Activated T-cell treated with anti-CD3 and anti-CD28 coated beads for 1 hour (primary cell): Measurements from ENCODE around the gene NME4.
"Not testable (repeated sequence)": the region's sequence is repeated elsewhere in the genome, so short reads cannot be mapped to it uniquely, and the experiment has no call there.

Experiments used
- DNase-seq: peaks from one replicate; pipeline ENCODE4 v3.0.0-alpha.2; 2020; ENCODE audit warnings: low read depth

Gene NME4

DNA sequence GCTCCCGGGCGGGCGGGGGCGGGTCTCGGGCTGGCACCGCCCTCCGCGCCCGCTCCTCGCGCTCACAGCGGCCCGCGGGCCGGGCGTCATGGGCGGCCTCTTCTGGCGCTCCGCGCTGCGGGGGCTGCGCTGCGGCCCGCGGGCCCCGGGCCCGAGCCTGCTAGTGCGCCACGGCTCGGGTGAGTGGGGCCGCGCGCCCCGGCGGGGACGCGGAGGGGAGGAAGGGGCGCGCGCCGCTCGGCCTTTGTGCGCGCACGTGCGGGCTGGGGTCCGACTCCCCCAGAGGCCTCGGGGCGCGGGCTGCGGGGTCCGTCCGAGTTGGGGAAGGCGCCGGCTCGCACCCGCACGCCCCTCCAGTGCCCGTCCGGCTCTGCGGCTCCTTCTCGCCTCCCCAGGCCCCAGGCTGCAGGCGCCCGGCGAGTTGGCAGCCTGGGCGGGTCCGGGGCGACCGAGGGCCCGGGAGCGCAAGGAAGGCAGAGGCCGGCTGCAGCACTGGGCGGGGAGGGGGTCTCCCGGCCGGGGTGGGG lies at the start of gene NME4:
NME4 (plus strand) TSS at position 65 of the 527 bp plus-strand sequence; CDS start at position 89, 24 bp downstream.
- no peak for DNase-seq

DNA sequence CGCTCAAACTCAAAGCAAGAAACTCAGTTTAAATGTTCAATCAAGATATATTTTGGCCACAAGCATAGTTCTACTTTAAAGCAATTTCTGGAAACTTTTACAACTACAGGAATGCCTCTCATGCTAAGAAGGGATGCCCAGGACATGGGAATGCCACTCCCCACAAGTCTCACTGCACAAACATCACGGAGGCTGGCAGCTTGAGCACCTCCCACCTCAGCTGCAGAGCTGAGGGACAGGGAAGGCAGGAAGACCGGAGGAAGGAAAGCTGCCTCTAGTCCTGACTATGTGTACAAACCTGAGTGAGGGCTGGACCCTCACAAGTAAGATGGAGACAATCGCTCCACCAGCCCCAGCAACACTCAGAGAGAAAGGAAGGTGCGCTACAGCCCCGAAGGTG lies 49.8 kb upstream of the NME4 start:
- no peak for DNase-seq

DNA sequence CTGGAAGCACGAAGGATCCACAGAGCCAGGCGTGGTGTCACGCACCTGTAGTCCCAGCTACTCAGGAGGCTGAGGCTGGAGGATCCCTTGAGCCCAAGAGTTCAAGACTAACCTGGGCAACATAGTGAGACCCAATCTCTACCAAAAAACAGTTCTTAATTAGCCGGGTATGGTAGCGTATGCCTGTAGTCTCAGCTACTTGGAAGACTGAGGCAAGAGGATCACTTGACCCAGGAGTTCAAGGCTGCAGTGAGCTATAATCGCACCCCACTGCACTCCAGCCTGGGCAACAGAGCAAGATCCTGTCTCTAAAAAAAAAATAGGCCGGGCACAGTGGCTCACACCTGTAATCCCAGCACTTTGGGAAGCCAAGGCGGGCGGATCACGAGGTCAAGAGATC lies 48.5 kb upstream of the NME4 start:
- not testable (repeated sequence) for DNase-seq

DNA sequence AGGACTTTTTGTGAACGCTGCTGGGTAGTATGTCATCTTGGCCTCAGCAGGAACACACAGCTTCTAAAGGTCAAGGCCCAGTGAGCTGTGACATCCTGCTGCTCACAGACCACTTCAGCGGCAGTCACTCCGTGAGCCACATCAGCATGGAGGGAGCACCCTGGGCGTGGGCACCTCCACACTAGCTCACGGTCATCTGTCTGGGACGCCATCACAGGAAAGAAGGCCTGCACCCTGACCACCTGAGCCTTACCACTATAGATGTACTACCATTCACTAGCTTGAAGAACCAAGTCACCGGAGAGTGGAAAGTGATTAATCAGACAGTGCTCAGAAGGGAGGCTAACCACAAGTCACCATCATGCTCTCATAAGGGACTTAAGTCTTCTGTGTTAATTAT lies 47.8 kb upstream of the NME4 start:
- DNase-seq, result no peak

DNA sequence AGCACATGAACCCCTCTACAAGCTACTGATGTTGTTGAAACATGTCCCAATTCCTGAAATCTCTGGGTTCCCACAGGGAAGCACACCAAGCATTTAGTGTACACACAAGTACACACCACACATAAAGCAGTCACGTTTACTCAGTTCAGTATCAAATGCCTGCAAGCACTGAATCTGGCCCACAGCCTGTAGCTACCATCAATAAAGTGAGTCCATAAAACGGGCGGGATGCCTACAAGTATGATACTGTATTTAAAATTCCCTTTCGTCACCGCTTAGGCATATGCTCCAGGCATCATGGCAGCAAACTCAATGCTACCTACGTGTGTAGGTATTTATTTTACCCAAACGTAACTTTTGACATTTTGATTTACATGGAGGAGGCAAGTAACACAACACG lies 46.8 kb upstream of the NME4 start:
- no peak for DNase-seq

DNA sequence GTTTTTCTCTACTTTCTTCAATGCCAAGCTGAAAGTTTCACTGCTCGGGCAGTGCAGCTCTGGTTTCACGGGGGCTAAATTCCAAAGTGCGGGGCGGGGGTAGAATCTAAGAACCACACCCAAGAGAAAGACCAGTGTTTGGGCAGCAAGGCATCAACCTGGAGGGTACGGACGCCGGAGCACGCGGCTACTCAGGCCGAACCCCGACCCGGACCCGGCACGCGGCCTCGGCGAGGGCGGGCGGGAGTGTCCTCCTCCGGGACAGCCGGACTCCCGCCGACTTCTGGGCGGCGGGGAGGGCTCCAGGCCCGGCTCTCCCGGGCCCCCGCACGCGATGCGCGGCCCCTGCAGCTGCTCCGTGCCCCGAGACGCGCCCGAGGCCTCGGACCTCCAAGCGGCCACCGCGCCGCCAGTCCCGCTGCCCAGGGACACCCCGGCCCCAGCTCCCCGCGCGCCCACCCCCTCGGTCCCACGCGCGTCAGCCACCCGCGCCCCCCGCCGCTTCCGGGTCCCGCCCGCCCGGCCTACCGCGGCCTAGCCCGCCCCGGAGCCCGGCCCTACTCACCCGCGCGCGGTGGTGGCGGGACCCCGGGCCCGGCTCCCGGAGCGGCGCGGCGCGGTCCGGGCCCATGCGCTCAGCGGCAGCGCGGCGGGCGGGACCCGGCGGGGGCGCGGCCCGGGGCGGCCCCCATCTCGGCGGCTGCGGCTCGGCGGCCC lies 45.0 kb upstream of the NME4 start:
- DNase-seq, result no peak

DNA sequence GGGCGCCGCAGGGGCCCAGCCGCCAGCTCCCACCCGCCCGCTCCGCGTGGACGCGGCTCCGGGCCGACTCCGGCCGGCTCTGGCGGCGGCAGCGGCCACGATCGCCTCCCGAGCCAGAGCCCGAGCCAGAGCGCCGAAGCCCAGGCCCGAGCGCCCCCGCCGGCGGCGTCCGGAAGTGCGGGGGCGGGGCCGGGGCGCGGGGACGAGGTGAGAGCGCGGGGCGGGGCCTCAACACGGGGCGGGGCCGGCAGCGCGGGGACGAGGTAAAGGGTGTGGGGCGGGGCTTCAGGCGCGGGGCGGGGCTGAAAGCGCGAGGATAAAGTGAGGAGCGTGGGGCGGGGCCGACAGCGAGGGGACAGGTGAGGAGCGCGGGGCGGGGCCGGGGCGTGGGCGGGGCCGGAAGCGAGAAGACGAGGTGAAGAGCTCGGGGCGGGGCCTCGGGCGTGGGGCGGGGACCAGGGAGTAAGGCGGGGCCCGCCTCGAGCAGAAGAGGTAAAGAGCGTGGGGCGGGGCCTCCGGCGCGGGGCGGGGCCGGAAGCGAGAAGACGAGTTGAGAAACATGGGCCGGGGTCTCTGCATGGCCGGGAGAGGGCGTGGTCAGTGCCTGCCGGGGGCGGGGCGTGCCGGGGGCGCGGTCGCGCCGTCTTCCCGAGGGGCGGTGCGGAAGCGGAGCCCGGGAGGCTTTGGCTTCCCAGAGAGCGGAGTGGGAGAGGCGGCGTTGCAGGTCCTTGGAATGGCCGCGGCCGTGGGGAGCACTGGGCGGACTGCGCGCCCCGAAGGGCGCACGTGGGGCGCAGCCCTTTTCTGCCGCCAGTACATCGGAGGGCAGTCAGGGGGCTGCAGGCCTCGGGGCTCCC lies 44.2 kb upstream of the NME4 start, which contains the start of gene AXIN1:
AXIN1 (minus strand) TSS at position 177 of the 857 bp plus-strand sequence. CDS start 5,698 bp downstream, outside the sequence.
- peak; percentile 100 for DNase-seq

DNA sequence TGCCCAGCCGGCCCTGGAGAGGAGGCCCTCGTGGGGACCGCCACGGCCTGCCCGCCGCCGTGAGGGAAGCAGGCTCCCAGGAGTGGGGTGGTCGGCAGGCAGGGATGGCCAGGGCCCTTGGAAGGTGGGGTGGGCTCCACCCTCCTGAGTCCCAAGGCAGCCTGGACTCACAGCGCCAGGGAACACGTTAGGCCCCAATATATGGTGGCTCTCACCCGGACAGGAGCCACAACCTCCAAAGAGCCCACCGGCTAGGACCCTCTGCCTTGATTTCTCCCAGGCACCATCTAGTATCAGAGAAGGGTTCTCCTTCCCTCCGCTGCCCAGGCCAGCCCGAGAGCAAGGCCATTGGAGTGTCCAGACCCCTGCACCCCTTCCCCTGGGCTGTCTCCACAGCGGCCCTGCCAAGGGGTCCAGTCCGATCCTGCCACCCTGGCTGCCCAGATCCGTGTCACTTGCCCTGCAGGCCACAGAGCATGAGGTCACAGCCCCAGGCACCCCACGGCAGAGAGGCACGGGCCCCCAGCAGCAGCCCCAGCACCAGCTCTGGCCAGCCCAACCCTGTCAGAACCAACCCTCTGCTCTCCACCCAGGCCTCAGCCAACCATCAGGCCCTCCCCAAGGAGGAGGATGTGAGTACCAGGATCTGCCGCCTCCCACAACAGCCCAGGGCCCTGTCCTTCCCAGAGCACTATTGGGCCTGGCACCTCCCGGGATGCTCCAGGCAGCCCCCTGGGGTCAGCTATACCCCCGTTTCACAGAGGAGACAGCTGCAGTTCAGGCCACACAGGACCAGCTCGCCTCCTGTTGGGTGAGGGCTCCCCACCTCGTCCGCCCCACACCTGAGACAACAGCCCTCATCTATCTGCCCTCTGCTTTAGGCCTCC lies 43.4 kb upstream of the NME4 start:
- DNase-seq, result no peak

DNA sequence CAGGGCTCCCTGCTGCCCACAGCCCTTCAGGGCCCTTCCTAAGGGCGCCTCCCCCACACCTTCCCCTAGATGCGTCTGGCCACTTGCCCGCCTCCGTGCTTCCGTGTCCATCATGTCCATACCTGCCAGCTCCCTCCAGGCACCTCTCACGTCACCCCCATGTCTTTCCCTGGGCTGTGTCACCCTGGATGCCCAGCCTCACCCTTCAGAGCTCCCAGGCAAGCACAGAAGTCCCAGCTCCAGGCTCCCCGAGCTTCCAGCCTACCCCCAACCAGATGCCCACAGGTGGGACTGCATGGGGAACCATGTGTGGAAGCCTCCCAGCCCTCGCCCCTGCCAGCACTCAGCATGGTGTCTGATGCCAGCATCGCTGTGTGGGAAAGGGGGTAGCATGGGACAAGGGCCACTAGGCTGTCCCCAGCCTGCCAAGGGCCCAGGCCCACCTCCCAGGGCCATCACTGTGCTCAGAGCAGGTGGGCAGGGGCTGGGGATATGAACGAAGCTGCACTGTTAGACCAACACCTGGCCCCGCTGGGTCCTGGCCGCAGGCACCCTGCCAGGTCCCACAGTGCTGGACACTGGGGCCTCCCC lies 42.6 kb upstream of the NME4 start:
- DNase-seq, result no peak

DNA sequence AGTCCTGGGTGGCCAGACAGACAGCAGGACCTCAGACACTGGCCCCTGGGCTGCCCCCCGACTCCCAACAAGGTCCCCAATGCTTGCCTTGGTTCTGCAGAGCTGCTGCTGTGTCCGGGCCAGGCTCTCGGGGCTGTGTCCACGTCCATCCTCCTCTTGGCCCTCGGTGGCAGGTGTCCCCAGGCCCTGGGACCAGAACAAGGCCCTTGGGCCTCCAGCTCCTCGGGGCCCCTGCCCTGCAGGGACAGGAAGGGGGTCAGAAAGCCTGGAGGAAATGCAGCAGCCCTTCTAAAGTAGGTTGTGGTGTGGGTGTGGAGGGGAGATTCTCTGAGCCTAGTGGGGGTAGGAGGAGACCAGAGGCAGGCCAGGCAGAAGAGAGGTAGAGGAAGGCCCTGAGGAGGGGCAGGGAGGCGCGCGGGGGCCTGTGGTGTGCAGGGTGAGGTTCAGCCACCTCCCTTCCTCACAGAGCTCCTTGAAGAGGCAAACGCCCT lies 42.0 kb upstream of the NME4 start:
- DNase-seq, result peak; percentile 43

DNA sequence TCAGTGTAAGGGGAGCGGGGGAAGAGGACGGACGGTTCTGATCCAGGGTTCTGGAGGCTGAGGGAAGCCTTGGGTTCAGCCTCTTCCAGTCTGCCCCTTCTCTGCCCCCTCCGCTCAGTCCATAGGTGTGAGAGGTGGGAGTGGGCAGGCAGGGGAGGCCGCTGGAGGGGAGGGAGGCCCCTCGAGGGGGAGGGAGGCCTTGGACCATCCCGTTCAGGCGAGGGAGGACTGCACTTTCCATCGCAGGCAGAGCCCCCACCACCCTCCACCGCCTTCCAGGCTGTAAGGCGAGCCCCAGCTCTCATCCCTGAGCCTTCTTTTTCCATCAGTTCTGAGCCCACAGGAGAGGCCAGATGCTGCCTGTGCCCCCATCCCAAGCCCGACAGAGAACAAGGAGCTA lies 40.3 kb upstream of the NME4 start:
- DNase-seq, result no peak

DNA sequence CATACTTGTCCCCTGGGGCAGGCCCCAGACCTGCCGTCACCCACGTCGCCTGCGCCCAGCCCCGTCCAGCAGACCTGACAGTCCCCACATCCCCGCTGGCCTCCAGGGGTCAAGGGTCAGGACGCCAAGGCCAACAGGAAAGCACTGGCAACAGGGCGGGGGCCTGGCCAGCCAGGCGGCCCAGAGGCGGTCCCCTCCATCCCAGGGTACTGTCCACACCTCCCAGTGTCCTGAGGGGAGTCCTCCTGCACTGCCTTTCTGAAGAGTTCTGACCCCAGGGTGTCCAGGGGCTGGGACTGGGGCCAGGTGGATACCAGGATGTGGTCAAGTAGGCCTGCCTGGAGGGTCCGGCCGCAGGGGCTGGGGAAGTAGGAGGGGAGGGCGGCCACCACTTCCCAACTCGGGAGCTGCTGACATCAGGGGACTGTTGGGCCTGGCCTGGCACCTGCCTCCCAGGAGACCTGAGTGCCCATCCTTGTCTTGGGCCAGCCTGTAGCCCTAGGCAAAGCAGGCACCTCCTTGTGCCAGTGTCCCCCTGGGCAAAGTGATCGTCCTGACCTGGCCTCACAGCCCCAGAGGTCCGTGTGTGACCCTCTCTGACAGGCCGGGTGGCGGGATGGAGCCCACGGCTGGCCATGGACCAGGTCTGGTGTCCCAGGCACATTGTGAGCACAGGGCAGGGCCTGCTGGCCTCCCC lies 37.8 kb upstream of the NME4 start:
- no peak for DNase-seq

DNA sequence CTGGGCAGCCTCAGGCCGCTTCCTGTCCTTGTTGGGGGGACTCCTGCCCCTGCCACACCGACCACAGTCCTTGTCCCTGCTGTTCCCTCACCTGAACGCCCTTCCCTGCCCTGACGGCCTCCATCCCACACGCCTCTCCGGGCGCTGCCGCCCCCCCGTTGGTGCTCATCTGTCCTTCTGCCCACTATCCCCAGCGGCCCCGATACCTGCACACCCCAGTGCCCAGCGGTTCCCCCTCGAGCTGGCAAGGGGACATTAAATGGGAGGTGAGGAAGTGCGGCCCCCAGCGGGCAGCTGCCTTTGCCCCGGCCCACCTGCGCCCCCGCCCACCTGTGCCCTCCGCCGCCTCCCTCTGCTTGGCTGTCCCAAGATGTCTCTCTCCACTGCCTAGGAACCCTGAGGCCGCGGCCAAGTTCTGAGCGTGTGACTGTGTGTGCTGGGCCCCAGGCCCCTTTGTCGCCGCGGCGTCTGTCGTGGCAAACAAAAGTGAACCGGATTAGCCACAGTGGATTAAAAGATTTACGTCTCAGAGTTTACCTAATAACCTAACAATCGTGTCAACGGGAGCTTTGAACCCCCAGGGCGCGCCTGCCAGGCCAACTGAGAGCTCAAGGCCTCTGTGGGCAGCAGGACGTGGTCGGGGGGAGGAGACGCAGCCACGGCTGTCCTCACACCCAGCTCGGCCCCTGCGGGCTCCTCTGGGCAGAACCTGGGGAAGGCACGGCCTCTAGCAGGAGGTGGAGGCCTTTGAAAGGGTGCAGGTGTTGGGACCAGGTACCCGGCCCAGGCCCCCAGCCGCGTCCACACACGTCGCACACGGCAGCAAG lies 36.9 kb upstream of the NME4 start:
- no peak for DNase-seq

DNA sequence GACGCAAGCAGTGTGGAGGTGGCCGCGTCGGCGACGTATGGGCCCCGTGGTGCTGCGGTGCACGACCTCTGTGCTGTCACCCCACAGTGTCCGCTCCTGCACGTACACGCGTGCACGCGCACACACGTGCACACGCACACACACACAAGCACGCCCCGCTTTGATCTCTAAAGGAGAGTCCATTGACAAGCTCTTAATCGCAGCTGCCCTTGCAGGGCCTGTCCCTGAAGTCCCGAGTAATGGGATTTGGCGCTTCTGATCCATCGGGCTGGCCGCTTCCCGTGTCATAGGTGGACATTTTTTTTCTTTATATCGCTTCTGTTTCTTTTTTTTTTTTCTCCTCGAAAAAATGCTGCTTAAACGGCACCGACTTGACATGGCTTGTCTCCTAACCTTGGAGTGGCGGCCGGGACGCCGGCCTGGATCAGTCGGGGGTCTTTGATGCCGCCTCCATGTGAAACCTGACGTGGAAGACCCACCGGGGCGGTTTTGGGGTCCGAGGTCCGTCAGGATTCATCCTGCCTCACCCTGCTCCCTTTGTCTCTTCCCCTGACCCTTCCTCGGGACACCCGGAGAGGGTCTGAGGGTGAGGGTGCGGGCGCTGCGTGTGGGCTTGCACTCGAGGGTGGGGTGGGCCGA lies 36.2 kb upstream of the NME4 start:
- DNase-seq, result no peak

DNA sequence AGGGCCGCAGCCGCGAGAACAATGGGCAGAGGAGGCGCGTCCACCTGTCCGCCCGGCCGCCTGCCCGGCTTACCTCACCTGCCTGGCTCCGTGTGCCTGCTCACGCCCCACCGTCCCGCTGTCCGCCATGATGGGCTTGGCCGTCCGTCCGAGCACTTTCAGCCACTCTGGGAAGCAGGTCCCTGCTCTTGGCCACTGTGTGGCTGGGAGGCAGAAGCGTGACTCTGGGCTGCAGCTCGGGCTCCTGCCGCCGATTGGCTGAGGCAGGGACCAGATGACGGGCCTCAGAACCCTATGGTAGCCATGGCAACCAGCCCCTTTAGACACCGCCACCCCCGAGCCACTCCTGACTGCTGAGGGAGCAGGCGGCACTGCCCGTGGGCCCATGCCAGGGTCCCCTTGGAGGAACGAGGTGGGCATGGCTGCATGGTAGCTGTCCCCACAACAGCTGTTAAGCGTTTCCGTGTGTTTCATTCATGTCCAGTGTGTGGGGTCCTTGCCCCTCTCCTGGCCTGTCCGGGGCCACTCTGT lies 35.6 kb upstream of the NME4 start:
- DNase-seq, result no peak

DNA sequence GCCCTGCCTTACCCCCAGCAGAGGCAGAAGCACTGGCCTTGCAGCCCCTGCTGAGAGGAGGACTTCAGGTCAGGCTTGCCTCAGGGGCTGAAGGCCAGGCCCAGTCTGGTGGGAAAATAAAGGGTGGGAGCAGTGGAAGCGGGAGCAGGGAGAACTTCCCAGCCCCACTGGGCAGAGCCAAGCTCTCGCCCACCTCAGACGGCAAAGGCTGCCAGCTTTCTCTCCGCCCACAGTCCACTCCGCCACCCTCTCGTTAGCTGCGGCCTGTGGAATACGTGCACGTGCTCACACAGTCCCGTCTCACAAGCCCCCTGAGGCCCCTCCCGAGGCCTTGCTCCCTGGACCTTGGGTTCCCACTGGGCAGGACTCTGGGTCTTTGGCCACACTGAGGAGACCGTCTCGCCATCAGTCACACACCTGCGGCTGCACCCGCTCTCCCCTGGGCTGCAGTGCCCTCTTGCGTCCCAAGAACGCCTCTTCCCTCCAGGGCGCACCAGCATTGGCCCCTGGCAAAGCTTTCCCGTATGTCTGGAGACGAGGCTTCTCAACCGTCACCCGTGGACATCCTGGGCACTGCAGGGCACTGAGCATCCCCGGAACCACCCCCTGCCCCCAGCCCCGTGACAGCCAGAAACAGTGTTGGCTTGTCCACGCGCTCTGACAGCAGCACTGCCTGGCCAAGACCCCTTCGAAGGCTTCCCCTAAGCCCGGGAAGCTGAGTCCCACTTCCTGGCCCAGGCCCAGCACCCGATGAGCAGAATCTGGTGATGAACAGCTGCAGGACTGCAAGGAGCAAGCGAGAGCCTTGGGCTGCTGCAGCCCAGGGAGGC lies 34.9 kb upstream of the NME4 start:
- peak; percentile 64 for DNase-seq

DNA sequence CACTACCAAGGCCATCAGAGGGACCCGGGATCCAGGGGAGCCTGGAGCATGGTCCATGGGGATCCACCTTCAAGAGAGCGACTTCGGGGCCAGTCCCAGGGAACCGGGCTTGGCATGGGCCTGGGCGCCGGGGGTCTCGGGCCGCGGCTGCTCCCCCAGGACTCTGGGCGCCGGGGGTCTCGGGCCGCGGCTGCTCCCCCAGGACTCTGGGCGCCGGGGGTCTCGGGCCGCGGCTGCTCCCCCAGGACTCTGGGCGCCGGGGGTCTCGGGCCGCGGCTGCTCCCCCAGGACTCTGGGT lies 34.3 kb upstream of the NME4 start:
- not testable (repeated sequence) for DNase-seq

DNA sequence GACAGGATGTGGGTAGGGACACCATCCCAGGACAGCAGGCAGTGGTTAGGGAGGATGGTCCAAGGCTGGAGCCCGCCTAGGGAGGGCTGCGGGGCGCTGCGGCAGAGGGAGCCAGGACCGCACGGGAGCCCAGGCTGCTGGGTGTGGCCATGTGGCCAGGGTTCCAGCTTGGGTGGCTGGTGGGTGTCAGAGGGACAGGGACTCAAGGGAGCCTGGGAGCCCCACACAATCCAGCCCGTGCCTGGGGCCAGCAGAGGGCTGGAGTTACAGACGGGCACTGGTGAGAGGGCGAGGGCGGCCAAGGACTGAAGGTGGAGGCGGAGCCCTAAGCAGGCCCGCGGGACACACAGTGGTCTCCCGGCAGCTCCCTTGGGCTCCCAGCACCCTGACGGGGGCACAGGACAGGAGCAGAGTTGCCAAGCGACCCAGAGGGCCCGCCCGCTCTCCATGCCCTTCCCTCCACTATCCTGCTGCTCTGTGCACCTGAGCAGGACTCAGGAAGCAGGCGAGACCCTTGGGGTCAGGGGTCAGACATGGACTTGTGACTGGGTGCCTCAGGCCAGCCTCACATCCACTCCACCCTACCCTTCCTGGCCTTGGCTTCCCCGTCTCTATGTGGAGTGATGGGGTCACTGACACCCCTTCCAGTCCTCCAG lies 33.8 kb upstream of the NME4 start:
- DNase-seq, result no peak
